Measurements from ENCODE around the gene BARHL2.

DNA sequence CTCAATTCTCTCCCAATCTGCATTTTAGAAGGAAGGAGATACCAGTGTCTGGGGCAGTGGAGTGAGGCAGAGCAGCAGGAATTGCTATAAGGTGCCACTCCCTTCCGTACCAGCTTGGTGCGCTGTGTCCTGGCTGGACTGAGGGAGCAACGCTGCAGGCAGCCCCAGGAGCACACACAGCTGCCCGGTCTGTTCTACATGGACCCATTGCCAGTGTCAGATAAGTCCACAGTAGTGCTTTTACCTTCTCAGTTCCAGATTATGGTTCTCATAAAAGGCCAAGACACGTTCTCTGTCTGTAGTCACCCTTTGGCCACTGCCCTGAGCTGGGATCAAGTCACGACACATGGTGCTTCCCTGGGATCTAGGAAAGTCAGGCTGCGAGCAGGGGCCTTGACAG lies 44.1 kb upstream of the BARHL2 start:
- TF ChIP-seq, protein P1, sequence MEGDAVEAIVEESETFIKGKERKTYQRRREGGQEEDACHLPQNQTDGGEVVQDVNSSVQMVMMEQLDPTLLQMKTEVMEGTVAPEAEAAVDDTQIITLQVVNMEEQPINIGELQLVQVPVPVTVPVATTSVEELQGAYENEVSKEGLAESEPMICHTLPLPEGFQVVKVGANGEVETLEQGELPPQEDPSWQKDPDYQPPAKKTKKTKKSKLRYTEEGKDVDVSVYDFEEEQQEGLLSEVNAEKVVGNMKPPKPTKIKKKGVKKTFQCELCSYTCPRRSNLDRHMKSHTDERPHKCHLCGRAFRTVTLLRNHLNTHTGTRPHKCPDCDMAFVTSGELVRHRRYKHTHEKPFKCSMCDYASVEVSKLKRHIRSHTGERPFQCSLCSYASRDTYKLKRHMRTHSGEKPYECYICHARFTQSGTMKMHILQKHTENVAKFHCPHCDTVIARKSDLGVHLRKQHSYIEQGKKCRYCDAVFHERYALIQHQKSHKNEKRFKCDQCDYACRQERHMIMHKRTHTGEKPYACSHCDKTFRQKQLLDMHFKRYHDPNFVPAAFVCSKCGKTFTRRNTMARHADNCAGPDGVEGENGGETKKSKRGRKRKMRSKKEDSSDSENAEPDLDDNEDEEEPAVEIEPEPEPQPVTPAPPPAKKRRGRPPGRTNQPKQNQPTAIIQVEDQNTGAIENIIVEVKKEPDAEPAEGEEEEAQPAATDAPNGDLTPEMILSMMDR (IDR thresholded peaks at IDR 0.05 in 2 of 3, conservative IDR thresholded peaks at IDR 0.05 in 1 of 3; ENCODE audit: control insufficient read depth in 2 of 3, extremely low read depth in 1 of 3, insufficient read depth in 1 of 3, low read depth in 3 of 3, low read length in 3 of 3) = no peak
- TF ChIP-seq POLR2AphosphoS2 (IDR thresholded peaks at IDR 0.05; ENCODE audit: low read depth, low read length) (no peak), FOS (IDR thresholded peaks at IDR 0.05; ENCODE audit: borderline replicate concordance, extremely low read depth, insufficient read length) (no peak), ZNF274 (IDR thresholded peaks at IDR 0.05; ENCODE audit: insufficient read depth, insufficient read length) (no peak), HDAC6 (IDR thresholded peaks at IDR 0.05; ENCODE audit: unreplicated experiment) (no peak), EP300 (IDR thresholded peaks at IDR 0.05; ENCODE audit: borderline replicate concordance in 1 of 2, control insufficient read depth in 1 of 2, low read depth in 2 of 2, low read length in 2 of 2) (no peak), KLF5 (IDR thresholded peaks at IDR 0.05; ENCODE audit: partially characterized antibody) (no peak), HCFC1 (IDR thresholded peaks at IDR 0.05; ENCODE audit: low read length) (no peak), CREM (IDR thresholded peaks at IDR 0.05; ENCODE audit: low read depth) (no peak), SIN3A (IDR thresholded peaks at IDR 0.05; ENCODE audit: low read depth, low read length) (no peak), RAD21 (IDR thresholded peaks at IDR 0.05; ENCODE audit: insufficient read depth, low read depth, low read length) (no peak)
- TF ChIP-seq, protein P2, sequence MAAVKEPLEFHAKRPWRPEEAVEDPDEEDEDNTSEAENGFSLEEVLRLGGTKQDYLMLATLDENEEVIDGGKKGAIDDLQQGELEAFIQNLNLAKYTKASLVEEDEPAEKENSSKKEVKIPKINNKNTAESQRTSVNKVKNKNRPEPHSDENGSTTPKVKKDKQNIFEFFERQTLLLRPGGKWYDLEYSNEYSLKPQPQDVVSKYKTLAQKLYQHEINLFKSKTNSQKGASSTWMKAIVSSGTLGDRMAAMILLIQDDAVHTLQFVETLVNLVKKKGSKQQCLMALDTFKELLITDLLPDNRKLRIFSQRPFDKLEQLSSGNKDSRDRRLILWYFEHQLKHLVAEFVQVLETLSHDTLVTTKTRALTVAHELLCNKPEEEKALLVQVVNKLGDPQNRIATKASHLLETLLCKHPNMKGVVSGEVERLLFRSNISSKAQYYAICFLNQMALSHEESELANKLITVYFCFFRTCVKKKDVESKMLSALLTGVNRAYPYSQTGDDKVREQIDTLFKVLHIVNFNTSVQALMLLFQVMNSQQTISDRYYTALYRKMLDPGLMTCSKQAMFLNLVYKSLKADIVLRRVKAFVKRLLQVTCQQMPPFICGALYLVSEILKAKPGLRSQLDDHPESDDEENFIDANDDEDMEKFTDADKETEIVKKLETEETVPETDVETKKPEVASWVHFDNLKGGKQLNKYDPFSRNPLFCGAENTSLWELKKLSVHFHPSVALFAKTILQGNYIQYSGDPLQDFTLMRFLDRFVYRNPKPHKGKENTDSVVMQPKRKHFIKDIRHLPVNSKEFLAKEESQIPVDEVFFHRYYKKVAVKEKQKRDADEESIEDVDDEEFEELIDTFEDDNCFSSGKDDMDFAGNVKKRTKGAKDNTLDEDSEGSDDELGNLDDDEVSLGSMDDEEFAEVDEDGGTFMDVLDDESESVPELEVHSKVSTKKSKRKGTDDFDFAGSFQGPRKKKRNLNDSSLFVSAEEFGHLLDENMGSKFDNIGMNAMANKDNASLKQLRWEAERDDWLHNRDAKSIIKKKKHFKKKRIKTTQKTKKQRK (IDR thresholded peaks at IDR 0.05; ENCODE audit: low read depth, low read length) = no peak
- TF ChIP-seq, protein P3, sequence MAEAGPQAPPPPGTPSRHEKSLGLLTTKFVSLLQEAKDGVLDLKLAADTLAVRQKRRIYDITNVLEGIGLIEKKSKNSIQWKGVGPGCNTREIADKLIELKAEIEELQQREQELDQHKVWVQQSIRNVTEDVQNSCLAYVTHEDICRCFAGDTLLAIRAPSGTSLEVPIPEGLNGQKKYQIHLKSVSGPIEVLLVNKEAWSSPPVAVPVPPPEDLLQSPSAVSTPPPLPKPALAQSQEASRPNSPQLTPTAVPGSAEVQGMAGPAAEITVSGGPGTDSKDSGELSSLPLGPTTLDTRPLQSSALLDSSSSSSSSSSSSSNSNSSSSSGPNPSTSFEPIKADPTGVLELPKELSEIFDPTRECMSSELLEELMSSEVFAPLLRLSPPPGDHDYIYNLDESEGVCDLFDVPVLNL (IDR thresholded peaks at IDR 0.05; ENCODE audit: low read depth, low read length) = no peak
